Stimulated activated CD4-positive, alpha-beta T cell treated with anti-CD3 and anti-CD28 coated beads, Interleukin-2, amount 100 ng/mL, for 4 hours (primary cell): ENCODE results near the gene C1orf185.
"Not testable (repeated sequence)": the region's sequence is repeated elsewhere in the genome, so short reads cannot be mapped to it uniquely, and the experiment has no call there.

Source experiments
- DNase-seq: peaks from one replicate; pipeline ENCODE4 v3.0.0-alpha.2; 2020; ENCODE audit warnings: low read depth

C1orf185 gene

GRCh38 chr1:51101976-51102375 is at the start of gene C1orf185:
Gene C1orf185 (plus strand): TSS chr1:51102228. CDS start chr1:51102234, 6 bp downstream.
- no peak for DNase-seq

GRCh38 chr1:51058858-51059257 is 43.2 kb upstream of the C1orf185 start:
- DNase-seq, result no peak

GRCh38 chr1:51061231-51061918 is 40.7 kb upstream of the C1orf185 start:
- no peak for DNase-seq

- no peak for DNase-seq
Observed at GRCh38 chr1:51063121-51063520, 38.9 kb upstream of the C1orf185 start.

- no peak for DNase-seq
Observed at GRCh38 chr1:51070011-51070410, 32.0 kb upstream of the C1orf185 start.

- DNase-seq, result no peak
Observed at GRCh38 chr1:51070640-51071039, 31.4 kb upstream of the C1orf185 start.

- DNase-seq, result no peak
Observed at GRCh38 chr1:51071291-51072042, 30.6 kb upstream of the C1orf185 start.

- DNase-seq, result no peak
Observed at GRCh38 chr1:51072043-51072439, 30.0 kb upstream of the C1orf185 start.

- DNase-seq, result no peak
Observed at GRCh38 chr1:51072651-51073050, 29.4 kb upstream of the C1orf185 start.

- no peak for DNase-seq
Observed at GRCh38 chr1:51073456-51073855, 28.6 kb upstream of the C1orf185 start.

- no peak for DNase-seq
Observed at GRCh38 chr1:51086496-51087271, 15.3 kb upstream of the C1orf185 start.

- no peak for DNase-seq
Observed at GRCh38 chr1:51088474-51088873, 13.6 kb upstream of the C1orf185 start.

GRCh38 chr1:51093581-51093980 is 8.4 kb upstream of the C1orf185 start:
- no peak for DNase-seq

GRCh38 chr1:51097171-51097570 is 4.9 kb upstream of the C1orf185 start:
- DNase-seq, result no peak

GRCh38 chr1:51100264-51100880 is 1.7 kb upstream of the C1orf185 start:
- no peak for DNase-seq

- DNase-seq, result no peak
Observed at GRCh38 chr1:51114137-51114536, 12.1 kb downstream of the C1orf185 start.

- DNase-seq, result no peak
Observed at GRCh38 chr1:51115714-51116404, 13.8 kb downstream of the C1orf185 start.

- no peak for DNase-seq
Observed at GRCh38 chr1:51119331-51119730, 17.3 kb downstream of the C1orf185 start.

- DNase-seq, result no peak
Observed at GRCh38 chr1:51120629-51121028, 18.6 kb downstream of the C1orf185 start.

GRCh38 chr1:51127152-51127551 is 25.1 kb downstream of the C1orf185 start:
- DNase-seq, result not testable (repeated sequence)

- DNase-seq, result no peak
Observed at GRCh38 chr1:51131185-51131584, 29.2 kb downstream of the C1orf185 start.

- no peak for DNase-seq
Observed at GRCh38 chr1:51133045-51133444, 31.0 kb downstream of the C1orf185 start.
